Epithelial cell of esophagus (primary cell): ENCODE data around the gene KIAA1217.

Experiments
- DNase-seq: peaks from one replicate; pipeline ENCODE4 v3.0.0; 2010; ENCODE audit warnings: low read depth
- H3K4me3 ChIP-seq: 2 replicates; pipeline ENCODE4 v1.5.1; 2011; ENCODE audit warnings: mild to moderate bottlenecking, low read length, control low read depth
- TF ChIP-seq, protein P1 (sequence below): IDR thresholded peaks from 2 replicates; pipeline ENCODE4 v1.5.1; 2011; ENCODE audit warnings: low read depth, mild to moderate bottlenecking, low read length, control low read depth, inconsistent platforms; ENCODE audit not compliant: insufficient read depth; ENCODE audit errors: missing control alignments

KIAA1217 gene

DNA sequence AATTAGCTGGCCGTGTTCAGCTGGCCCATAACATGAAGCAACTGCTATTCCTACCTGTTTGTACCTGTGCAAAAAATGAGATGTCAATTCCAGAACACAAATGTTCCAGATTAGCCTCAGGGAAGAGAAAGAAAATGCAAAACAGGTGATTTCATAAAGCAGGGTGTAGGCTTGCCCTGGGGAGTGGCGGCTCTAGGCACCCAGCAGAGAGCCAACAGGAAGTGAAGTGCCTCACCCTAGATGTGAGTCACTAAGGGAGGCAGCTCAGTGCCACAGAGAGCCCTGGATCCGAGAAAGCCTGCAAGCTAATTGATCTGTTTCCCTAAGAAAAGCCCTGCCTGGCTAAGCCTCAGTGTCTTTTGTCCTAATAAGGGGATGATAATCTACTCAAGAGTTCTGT is 274.8 kb downstream of the KIAA1217 start:
- peak; percentile 99 for DNase-seq
- no peak overlapping the region for H3K4me3 ChIP-seq
- TF ChIP-seq, protein P1, sequence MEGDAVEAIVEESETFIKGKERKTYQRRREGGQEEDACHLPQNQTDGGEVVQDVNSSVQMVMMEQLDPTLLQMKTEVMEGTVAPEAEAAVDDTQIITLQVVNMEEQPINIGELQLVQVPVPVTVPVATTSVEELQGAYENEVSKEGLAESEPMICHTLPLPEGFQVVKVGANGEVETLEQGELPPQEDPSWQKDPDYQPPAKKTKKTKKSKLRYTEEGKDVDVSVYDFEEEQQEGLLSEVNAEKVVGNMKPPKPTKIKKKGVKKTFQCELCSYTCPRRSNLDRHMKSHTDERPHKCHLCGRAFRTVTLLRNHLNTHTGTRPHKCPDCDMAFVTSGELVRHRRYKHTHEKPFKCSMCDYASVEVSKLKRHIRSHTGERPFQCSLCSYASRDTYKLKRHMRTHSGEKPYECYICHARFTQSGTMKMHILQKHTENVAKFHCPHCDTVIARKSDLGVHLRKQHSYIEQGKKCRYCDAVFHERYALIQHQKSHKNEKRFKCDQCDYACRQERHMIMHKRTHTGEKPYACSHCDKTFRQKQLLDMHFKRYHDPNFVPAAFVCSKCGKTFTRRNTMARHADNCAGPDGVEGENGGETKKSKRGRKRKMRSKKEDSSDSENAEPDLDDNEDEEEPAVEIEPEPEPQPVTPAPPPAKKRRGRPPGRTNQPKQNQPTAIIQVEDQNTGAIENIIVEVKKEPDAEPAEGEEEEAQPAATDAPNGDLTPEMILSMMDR, result no peak

GRCh38 chr10:24484771-24485170 is 275.8 kb downstream of the KIAA1217 start:
- TF ChIP-seq, protein P1, result no peak
- no peak for DNase-seq
- no peak overlapping the region for H3K4me3 ChIP-seq

DNA sequence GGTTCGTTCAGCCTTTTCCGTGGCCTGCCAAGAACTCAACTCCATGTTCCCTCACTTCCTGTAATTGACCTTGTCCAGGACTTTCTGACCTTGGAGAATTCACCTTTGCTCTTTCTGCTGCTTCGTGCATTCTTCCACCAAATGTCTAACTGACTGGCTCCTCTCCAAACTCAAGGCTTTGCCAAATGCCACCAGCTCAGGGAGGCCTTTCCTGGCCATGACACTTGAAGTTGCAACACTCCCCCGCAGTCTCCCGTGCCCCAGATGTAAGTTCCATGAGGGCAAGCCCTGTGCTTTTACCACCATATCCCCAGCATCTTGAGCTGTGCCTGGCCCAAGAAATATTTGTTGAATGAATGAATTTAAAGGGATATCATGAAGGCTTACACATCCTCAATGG is 276.4 kb downstream of the KIAA1217 start:
- TF ChIP-seq, protein P1, result no peak
- no peak for DNase-seq
- no peak overlapping the region for H3K4me3 ChIP-seq

DNA sequence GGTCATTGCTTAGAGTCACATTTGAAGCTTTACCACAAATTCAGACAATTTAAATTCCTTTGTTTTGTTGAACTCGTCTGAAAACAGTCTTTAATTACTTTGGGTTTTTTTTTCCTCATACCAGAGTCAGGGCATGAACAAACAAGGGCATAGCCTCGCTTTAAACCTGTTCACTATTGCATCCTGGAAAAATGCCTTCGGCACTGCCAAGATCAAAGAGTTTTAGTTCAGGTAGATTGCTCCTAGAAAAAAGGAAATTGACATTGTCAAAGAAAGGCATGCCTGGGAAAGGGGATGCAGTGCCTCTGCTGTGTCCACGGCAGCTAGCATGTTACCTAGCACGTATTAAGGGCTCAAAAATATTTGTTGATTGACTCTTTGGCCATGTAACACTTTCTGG is 279.7 kb downstream of the KIAA1217 start:
- peak; percentile 81 for DNase-seq
- no peak overlapping the region for H3K4me3 ChIP-seq
- TF ChIP-seq, protein P1, result no peak

GRCh38 chr10:24493165-24493564 is 284.2 kb downstream of the KIAA1217 start:
- DNase-seq, result no peak
- no peak overlapping the region for H3K4me3 ChIP-seq
- TF ChIP-seq, protein P1, result no peak

DNA sequence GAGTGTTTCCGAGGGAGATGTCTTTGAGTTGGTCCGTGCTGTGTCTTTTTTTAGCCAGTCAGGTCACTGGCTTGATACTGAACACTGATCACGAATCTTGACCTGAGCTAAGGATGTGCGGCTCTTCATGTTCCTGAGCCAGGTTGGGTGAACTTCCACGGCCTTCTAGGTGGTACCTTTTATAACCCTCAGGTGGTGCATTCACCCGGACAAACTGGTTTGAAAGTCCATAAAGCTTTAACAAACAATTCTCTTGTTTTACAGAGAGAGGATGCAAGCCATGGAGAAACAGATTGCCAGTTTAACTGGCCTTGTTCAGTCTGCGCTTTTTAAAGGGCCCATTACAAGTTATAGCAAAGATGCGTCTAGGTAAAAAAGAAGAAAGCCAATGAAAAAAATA is 285.3 kb downstream of the KIAA1217 start:
- no peak overlapping the region for H3K4me3 ChIP-seq
- TF ChIP-seq, protein P1, result no peak
- DNase-seq, result no peak

- no peak for DNase-seq
- H3K4me3 ChIP-seq, result no peak overlapping the region
- TF ChIP-seq, protein P1, result no peak
Measured at GRCh38 chr10:24494777-24495176, 285.8 kb downstream of the KIAA1217 start.
